HL-60/S4 (cell line): ENCODE measurements around the gene MED6.

ENCODE experiments used
- in situ Hi-C: fragments of 300-500 bp; cut with MboI; formaldehyde crosslinking; loops from 2 replicates; pipeline ENCODE4 v1.14.3; 2022; ENCODE audit warnings: low sequenced_read_pairs

Gene MED6

GRCh38 chr14:70601162-70601561 is 707 bp upstream of the MED6 start:
- in situ Hi-C loops = loop anchor here (25.0 kb wide), 1 partner anchor 211 kb away; the partner anchor contains the start of gene MAP3K9

DNA sequence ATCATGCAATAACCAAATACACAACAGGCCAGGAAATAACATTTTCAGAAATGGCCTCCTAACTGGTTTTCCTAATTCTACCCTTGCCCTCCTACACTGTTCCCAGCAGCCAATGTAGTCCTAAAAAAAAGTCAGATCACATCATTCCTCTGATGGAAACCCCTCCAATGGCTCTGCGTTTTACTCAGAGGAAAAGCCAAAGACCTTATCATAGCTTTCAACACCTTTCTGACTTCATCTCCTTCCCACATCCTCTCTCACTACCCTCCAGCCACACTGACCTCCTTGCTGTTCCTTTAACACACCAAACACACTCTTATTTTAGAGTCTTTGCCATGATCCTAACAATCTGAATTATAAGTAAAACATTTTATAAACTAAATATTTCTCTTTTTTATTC is 1.1 kb downstream of the MED6 start:
- in situ Hi-C loops = no loop called here

GRCh38 chr14:70597731-70598130 is 2.7 kb downstream of the MED6 start:
- in situ Hi-C loops = no loop called here

- in situ Hi-C loops = no loop called here
Measured at GRCh38 chr14:70595443-70596185, 4.8 kb downstream of the MED6 start.

DNA sequence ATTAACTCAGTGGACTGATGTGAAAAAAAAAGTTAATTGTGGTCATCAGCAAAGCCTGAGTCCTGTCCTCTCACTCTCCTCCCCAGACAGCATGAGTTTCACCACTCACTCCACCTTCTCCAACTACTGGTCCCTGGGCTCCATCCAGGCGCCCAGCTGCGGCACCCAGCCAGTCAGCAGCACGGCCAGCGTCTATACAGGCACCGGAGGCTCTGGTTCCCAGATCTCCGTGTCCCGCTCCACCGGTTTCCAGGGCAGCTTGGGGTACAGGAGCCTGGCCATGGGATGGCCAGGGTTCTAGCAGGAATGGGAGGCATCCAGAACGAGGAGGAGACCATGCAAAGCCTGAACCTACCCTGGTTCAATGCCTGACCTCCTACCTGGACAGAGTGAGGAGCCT is 6.0 kb downstream of the MED6 start:
- in situ Hi-C loops = no loop called here

- in situ Hi-C loops = no loop called here
Measured at GRCh38 chr14:70585231-70585630, 15.2 kb downstream of the MED6 start.

GRCh38 chr14:70576891-70577290 is 23.6 kb downstream of the MED6 start:
- in situ Hi-C loops = no loop called here

DNA sequence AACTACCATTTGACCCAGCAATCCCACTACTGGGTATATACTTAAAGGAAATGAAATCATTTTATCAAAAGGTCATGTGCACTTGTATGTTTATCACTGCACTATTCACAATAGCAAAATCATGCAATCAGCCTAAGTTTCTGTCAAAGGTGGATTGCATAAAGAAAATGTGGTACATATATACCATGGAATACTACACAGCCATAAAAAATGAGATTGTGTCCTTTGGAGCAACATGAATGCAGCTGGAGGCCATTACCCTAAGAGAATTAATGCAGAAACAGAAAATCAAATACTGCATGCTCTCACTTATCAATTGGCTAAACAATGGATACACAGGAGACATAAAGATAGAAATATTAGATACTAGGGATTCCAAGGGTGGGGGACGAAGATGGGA is 27.4 kb downstream of the MED6 start:
- in situ Hi-C loops = no loop called here

DNA sequence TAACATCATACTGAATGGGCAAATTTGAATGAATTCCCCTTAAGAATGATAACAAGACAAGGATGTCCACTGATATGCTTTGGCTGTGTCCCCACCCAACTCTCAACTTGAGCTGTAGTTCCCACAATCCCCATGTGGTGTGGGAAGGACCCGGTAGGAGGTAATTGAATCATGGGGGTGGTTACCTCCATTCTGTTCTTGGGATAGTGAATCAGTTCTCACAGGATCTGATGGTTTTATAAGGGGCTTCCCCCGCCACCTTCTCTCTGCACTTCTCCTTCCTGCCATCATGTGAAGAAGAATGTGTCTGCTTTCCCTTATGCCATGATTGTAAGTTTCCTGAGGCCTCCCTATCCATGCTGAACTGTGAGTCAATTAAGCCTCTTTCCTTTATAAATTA is 29.3 kb downstream of the MED6 start:
- in situ Hi-C loops = no loop called here

- in situ Hi-C loops = no loop called here
Measured at GRCh38 chr14:70567791-70568190, 32.7 kb downstream of the MED6 start.

DNA sequence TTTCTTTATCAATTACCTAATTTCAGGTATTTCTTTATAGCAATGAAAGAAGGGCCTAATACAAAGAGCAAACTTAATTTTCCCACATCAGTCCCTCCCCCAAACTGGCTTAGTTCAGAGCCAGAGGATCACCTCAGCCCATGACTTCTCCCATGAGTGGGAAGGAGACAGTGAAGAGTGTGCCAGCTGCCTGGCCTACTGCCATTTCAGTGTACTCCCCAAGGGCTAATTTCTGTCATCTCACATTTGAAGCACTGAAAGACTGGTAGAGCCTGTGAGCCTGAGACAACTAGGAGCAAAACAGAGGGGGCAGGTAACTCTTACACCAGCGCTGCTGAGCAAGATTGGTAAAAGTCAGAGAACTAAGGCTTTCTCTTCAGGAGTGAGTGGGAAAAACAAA is 36.6 kb downstream of the MED6 start:
- in situ Hi-C loops = no loop called here

- in situ Hi-C loops = no loop called here
Measured at GRCh38 chr14:70563417-70563816, 37.0 kb downstream of the MED6 start.

GRCh38 chr14:70558356-70558755 is 42.1 kb downstream of the MED6 start:
- in situ Hi-C loops = no loop called here

- in situ Hi-C loops = no loop called here
Measured at GRCh38 chr14:70555890-70556289, 44.6 kb downstream of the MED6 start.

GRCh38 chr14:70538087-70538486 is 62.4 kb downstream of the MED6 start:
- in situ Hi-C loops = no loop called here

GRCh38 chr14:70536830-70537229 is 63.6 kb downstream of the MED6 start:
- in situ Hi-C loops = no loop called here

- in situ Hi-C loops = no loop called here
Measured at GRCh38 chr14:70534904-70535303, 65.6 kb downstream of the MED6 start, which contains the start of gene ADAM20. Gene ADAM20, minus strand, starts transcription at chr14:70535004. Its CDS starts 10,247 bp downstream, at chr14:70524757.
